Measurements from ENCODE around the gene TMEM30B. TPM values are rescaled to one million over a fixed set of nuclear protein-coding genes. Genes with fewer than 3 reads are reported as not detected.

TMEM30B gene
- total and polyA plus RNA-seq, 2 of the 13 experiments (the other 11 are each of a cell fraction or from before 2014, with no cell fraction given), result not detected

GRCh38 chr14:61330511-61330910 is 49.4 kb upstream of the TMEM30B start:
- no peaks in the 10 kb centered on the region for H3K79me2 ChIP-seq (ENCODE audit: insufficient read depth, low read length)
- H3K4me2 ChIP-seq (ENCODE audit: low read depth, low read length), result no peak overlapping the region
- BruUV-seq (replicated peaks), result no TSS peak
- no peak for ATAC-seq
- in situ Hi-C loops (cut with HindIII; ENCODE audit: extremely low pct_ligation_motif_present, low pct_unique_long_range_greater_than_20kb) (no loop called here), intact Hi-C loops (cut with micrococcal nuclease; ENCODE audit: unreplicated experiment) (no loop called here)
- no peak overlapping the region for H3K9ac ChIP-seq (ENCODE audit: insufficient read depth, low read depth, low read length)
- no peak for DNase-seq (ENCODE audit: low spot score)
- H2AFZ ChIP-seq (ENCODE audit: low read length), result no peak overlapping the region
- 12% methylated on average over 1 of the region's 1 CpG for whole genome bisulfite sequencing (ENCODE audit: low lambda C conversion rate)
- peaks cover 11% of the 10 kb centered on the region for H3K4me1 ChIP-seq (ENCODE audit: insufficient read depth, low read length)
- no peaks in the 10 kb centered on the region for H3K36me3 ChIP-seq (replicated peaks in 1 of 2; ENCODE audit: control insufficient read depth in 1 of 2, insufficient read depth in 2 of 2, low read length in 2 of 2)
- TF ChIP-seq NCOA1 (CRISPR knock-in tag; IDR thresholded peaks at IDR 0.05) (no peak), ZNF768 (CRISPR knock-in tag; IDR thresholded peaks at IDR 0.05) (no peak), BCL3 (CRISPR knock-in tag; IDR thresholded peaks at IDR 0.05) (no peak)
- ChIA-PET POLR2A (no interaction called here), CTCF (ENCODE audit: low intra/inter-chr PET ratio, low total read pairs) (no interaction called here)
- no peaks in the 10 kb centered on the region for H3K9me3 ChIP-seq (ENCODE audit: low read length)
- no peaks in the 10 kb centered on the region for H4K20me1 ChIP-seq (ENCODE audit: insufficient read depth, low read length)
- FAIRE-seq, result no peak
- H3K27ac ChIP-seq (ENCODE audit: extremely low read length, insufficient read depth, low read length), result no peak overlapping the region
- no peak overlapping the region for H3K4me3 ChIP-seq (replicated peaks in 1 of 3; ENCODE audit: insufficient read depth in 1 of 3, low read depth in 2 of 3, low read length in 3 of 3)
- H3K27me3 ChIP-seq (ENCODE audit: control insufficient read depth in 1 of 2, insufficient read depth in 2 of 2, low read length in 2 of 2), result no peaks in the 10 kb centered on the region; a peak in 1 of 5 replicates

- no TSS peak for BruUV-seq (replicated peaks)
- 60% methylated on average over 8 of the region's 8 CpGs for WGBS (ENCODE audit: low lambda C conversion rate)
- no peak overlapping the region for H3K4me3 ChIP-seq (replicated peaks in 1 of 3; ENCODE audit: insufficient read depth in 1 of 3, low read depth in 2 of 3, low read length in 3 of 3)
- H3K4me2 ChIP-seq (ENCODE audit: low read depth, low read length), result no peak overlapping the region
- no peaks in the 10 kb centered on the region for H3K79me2 ChIP-seq (ENCODE audit: insufficient read depth, low read length)
- in situ Hi-C loops (cut with HindIII; ENCODE audit: extremely low pct_ligation_motif_present, low pct_unique_long_range_greater_than_20kb) (no loop called here), intact Hi-C loops (cut with micrococcal nuclease; ENCODE audit: unreplicated experiment) (no loop called here)
- H3K36me3 ChIP-seq (replicated peaks in 1 of 2; ENCODE audit: control insufficient read depth in 1 of 2, insufficient read depth in 2 of 2, low read length in 2 of 2), result no peaks in the 10 kb centered on the region
- DNase-seq (ENCODE audit: low spot score) (no peak), FAIRE-seq (no peak), ATAC-seq (no peak)
- no peak overlapping the region for H3K9ac ChIP-seq (ENCODE audit: insufficient read depth, low read depth, low read length)
- H3K27ac ChIP-seq (ENCODE audit: extremely low read length, insufficient read depth, low read length), result no peak overlapping the region
- ChIA-PET POLR2A (no interaction called here), CTCF (ENCODE audit: low intra/inter-chr PET ratio, low total read pairs) (no interaction called here)
- peaks cover 11% of the 10 kb centered on the region for H3K4me1 ChIP-seq (ENCODE audit: insufficient read depth, low read length)
- no peak overlapping the region for H2AFZ ChIP-seq (ENCODE audit: low read length)
- TF ChIP-seq ZEB1 (IDR thresholded peaks at IDR 0.05; ENCODE audit: insufficient replicate concordance, low read depth) (no peak), ZNF530 (CRISPR knock-in tag; IDR thresholded peaks at IDR 0.05; ENCODE audit: low read depth) (no peak), SP1 (IDR thresholded peaks at IDR 0.05) (no peak), SP1 (CRISPR knock-in tag; IDR thresholded peaks at IDR 0.05) (no peak), ZNF7 (CRISPR knock-in tag; IDR thresholded peaks at IDR 0.05) (no peak), ZNF333 (CRISPR knock-in tag; IDR thresholded peaks at IDR 0.05; ENCODE audit: borderline replicate concordance) (no peak), HNF4G (IDR thresholded peaks at IDR 0.05; ENCODE audit: borderline replicate concordance, low read depth, low read length) (no peak), HNF4G (CRISPR knock-in tag; IDR thresholded peaks at IDR 0.05; ENCODE audit: borderline replicate concordance, low read depth) (no peak), ZNF33A (CRISPR knock-in tag; IDR thresholded peaks at IDR 0.05; ENCODE audit: borderline replicate concordance) (no peak), GABPA (IDR thresholded peaks at IDR 0.05; ENCODE audit: low read depth, low read length) (no peak), GABPA (CRISPR knock-in tag; IDR thresholded peaks at IDR 0.05; ENCODE audit: low read depth) (no peak)
- no peaks in the 10 kb centered on the region for H4K20me1 ChIP-seq (ENCODE audit: insufficient read depth, low read length)
- no peaks in the 10 kb centered on the region for H3K9me3 ChIP-seq (ENCODE audit: low read length)
- H3K27me3 ChIP-seq (ENCODE audit: control insufficient read depth in 1 of 2, insufficient read depth in 2 of 2, low read length in 2 of 2), result no peaks in the 10 kb centered on the region; a peak in 1 of 5 replicates
Measured at GRCh38 chr14:61329478-61330051, 48.4 kb upstream of the TMEM30B start.

All from HepG2 (cell line).